Subcutaneous adipose tissue (tissue), 4 donors: ENCODE results near the gene TEDC1. TPM values are rescaled to one million over a fixed set of nuclear protein-coding genes. Genes with fewer than 3 reads are reported as not detected.

ENCODE experiments used
- CTCF ChIP-seq: fragments of 450-650 bp; IDR thresholded peaks from one replicate; pipeline ENCODE4 v1.5.1; 2016; ENCODE audit warnings: low read depth, mild to moderate bottlenecking, control low read depth, antibody characterized with exemption, moderate library complexity
- total RNA-seq, 4 donors: library from RNA; depleted of rRNA; stranded (reverse); fragments of >200 nt; gene quantifications; one replicate each; pipeline ENCODE4 v1.1.0, GENCODE V29; 2016

Gene TEDC1
- total RNA-seq, 4 donors from 2014 or later, result 1.3 to 3.5 (median 2.1) TPM

DNA sequence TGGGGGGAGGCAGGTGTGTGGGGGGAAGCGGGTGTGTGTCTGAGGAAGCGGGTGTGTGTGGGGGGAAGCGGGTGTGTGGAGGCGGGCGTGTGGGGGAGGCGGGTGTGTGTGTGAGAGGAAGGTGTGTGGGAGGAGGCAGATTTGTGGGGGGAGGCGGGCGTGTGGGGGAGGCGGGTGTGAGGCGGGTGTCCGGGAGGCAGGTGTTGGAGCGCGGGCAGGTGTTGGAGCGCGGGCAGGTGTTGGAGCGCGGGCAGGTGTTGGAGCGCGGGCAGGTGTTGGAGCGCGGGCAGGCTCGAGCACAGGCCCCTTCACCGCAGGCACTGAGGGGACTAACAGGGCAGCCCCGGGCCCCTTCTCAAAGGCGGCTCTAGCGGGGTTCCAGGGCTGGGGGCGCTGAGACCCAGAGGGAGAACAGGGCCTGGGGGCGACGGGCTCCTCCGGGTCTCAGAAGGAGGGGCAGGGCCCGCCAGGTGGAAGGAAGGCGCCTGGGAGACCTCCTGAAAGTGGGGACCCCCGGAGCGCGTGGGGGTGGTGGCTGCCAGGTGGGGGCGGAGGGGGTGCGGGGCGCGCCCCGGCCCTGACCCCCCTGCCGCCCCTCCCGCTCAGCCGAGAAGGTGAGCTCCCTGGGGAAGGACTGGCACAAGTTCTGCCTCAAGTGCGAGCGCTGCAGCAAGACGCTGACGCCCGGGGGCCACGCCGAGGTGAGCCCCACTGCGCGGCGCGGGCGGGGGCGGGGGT lies 13.2 kb upstream of the TEDC1 start:
- no peak for TF ChIP-seq CTCF

DNA sequence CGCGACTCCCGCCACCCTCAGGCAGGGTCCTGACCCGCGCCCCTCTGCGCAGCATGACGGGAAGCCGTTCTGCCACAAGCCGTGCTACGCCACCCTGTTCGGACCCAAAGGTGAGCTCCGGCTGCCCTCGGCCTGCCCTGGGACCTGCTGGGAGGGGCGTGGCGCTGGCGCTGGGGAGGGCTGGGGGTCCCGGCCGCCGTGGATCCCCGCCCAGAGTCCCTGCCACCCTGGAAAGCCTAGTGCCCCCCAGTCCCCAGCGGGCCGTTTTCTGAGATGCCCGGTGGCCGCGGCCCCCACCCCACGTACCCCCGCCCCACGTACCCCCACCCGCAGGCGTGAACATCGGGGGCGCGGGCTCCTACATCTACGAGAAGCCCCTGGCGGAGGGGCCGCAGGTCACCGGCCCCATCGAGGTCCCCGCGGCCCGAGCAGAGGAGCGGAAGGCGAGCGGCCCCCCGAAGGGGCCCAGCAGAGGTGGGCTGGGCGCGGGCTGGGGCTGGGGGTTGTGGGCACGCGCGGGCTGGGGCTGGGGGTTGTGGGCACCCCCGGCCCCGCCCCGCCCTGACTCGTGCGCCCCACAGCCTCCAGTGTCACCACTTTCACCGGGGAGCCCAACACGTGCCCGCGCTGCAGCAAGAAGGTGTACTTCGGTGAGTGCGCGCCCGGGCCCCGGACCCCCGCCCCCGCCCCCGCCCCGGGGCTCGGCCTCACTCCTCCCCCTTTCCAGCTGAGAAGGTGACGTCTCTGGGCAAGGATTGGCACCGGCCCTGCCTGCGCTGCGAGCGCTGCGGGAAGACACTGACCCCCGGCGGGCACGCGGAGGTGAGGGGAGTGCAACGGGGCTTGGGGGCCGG lies 12.4 kb upstream of the TEDC1 start:
- no peak for TF ChIP-seq CTCF

DNA sequence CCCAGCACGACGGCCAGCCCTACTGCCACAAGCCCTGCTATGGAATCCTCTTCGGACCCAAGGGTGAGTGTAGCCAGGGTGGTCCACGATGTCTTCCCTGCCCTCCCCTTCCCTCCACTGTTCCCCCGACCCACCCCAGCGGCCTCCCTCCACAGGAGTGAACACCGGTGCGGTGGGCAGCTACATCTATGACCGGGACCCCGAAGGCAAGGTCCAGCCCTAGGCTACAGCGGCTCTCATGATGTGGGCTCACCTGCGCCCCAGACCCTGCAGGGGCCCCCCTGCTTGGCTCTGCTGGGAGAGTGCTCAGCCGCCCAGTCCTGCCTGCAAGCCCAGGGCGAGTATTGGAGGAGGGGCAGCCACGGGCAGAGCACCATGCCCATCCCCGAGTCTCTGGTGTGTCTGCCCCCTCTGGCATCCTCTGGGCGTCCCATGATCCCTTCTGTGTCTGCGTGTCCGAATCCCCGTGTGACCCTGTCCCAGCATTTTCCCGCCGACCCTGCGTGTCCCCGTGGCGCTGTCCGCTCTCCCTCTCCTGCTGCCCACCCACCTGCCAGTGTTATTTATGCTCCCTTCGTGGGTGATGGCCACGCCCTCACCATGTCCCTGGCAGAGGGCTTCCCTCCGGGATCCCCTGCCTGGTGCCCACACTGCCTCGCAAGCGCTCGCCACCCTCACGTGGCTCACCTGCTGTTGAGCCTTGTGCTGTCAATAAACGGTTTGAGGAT lies 11.5 kb upstream of the TEDC1 start:
- no peak for TF ChIP-seq CTCF

GRCh38 chr14:105480199-105480746 lies 10.8 kb upstream of the TEDC1 start:
- no peak for TF ChIP-seq CTCF

DNA sequence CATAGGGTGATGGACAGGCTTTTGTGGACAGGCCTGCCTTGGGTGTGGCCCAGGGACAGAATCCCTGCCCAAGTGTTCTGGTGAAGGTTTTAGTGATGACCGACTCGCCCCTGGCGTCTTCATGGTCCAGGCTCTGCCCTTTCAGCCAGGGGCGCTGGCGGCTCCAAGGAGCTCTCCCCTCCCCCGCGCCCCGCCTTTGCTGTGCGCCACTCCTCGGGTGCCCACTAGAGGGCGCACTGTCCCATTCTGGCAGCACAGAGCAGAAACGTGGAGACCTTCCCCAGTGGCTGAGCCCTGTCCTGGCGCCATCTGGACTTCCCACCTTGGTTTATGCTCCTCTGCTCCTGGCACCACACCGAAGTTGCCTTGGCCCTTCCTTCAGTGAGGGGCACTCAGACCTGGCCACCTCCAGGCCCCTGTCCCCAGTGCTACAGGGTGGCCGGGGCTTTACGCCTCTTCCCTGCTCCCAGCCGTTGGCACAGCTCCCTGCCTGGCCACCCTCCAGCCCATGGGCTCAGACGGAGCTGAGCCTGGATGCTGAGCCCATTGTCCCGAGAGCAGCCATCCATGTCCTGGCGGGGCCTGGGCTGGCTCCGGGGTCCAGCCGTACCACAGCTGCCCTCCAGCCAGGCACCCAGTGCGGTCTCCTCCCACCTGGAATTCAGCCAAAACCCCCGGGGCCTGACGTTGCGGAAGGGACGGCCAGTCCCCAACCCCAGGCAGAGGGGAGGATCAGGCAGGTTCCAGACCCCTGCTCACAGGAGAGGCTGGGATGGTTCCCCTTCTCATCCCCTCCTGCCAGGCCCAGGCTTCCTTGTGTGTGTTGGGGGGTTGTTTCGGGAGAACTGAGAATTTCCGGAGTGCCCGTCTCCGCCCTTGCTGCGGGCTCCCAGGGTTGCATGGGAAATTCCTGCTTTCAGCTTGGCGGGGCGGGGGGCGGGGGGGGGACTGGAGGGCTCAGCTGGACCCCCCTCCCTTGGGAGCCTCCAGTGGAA lies 9.9 kb upstream of the TEDC1 start:
- no peak for TF ChIP-seq CTCF

DNA sequence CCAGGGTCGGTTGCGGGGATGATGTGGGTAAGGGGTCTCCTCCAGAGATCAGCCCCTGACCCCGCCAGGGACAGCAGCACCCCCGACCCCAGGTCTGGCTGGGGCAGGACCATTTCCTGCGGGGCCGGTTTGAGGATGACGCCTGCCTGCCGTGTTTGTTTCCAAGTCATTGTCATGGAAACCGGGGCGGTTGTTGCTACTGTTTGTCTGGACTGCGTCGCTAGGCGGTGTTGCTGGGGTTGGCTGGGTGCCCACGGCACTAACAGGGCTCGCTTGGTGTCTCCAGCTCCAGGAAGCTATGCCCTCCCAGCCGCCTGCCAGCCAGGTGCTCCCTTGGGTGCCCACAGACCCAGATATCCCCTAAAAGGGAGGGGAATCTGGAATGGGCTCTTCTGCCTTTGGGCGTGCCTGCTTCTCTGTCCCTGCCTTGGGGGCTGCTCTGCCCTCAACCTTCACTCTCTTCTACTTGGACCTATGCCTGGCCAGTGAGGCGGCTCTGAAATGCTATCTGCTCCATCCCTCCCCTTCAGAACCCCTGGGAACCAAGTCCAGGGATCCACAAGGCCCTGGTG lies 9.1 kb upstream of the TEDC1 start:
- TF ChIP-seq CTCF, result no peak
